Hematopoietic multipotent progenitor cell treated with erythropoietin and hydrocortisone succinate and interleukin-3 and kit ligand, for 17 days (in vitro differentiated cells): ENCODE results near the gene FDX2.
A peak's percentile ranks its signal among the peaks of the same experiment; 100 is the strongest.
"Not testable (repeated sequence)": the region's sequence is repeated elsewhere in the genome, so short reads cannot be mapped to it uniquely, and the experiment has no call there.

Experiments used
- DNase-seq: peaks from one replicate; pipeline ENCODE4 v3.0.0-alpha.2; 2015; ENCODE audit warnings: low spot score

FDX2 gene

DNA sequence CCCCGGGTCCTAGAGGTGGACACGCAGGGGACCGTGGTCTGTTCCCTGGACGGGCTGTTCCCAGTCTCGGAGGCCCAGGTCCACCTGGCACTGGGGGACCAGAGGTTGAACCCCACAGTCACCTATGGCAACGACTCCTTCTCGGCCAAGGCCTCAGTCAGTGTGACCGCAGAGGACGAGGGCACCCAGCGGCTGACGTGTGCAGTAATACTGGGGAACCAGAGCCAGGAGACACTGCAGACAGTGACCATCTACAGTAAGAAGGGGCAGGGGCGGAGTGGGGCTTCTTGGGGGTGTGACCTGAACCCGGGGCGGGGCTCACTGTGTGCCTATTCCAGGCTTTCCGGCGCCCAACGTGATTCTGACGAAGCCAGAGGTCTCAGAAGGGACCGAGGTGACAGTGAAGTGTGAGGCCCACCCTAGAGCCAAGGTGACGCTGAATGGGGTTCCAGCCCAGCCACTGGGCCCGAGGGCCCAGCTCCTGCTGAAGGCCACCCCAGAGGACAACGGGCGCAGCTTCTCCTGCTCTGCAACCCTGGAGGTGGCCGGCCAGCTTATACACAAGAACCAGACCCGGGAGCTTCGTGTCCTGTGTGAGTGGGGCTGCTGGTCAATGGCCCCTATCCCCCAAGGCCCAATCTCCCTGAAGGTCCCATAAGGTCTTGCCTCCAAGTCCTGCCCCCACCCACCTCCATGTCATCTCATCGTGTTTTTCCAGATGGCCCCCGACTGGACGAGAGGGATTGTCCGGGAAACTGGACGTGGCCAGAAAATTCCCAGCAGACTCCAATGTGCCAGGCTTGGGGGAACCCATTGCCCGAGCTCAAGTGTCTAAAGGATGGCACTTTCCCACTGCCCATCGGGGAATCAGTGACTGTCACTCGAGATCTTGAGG, 31.5 kb downstream of the FDX2 start:
- DNase-seq = no peak

DNA sequence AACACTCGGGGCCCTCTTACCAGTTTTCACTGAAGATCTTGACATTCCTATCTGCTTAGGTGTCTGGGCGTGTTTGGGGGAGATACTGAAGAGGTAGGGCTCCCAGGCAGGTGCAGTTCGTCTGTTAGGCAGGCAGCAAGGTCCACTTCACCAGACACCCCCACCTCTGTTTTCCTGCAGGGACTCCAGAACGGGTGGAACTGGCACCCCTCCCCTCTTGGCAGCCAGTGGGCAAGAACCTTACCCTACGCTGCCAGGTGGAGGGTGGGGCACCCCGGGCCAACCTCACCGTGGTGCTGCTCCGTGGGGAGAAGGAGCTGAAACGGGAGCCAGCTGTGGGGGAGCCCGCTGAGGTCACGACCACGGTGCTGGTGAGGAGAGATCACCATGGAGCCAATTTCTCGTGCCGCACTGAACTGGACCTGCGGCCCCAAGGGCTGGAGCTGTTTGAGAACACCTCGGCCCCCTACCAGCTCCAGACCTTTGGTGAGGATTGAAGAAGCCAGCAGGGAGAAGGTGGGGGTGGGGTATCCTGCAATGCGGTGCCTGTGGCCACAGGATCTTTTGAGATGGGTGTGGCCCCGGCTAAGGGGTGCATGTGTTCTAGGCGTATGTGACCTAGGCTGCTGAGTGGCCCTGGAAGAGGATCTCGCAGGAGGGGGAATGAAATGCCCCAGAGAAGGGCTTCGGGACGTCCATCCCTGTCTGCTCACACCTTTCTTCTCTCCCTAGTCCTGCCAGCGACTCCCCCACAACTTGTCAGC, 32.3 kb downstream of the FDX2 start:
- DNase-seq = no peak

DNA sequence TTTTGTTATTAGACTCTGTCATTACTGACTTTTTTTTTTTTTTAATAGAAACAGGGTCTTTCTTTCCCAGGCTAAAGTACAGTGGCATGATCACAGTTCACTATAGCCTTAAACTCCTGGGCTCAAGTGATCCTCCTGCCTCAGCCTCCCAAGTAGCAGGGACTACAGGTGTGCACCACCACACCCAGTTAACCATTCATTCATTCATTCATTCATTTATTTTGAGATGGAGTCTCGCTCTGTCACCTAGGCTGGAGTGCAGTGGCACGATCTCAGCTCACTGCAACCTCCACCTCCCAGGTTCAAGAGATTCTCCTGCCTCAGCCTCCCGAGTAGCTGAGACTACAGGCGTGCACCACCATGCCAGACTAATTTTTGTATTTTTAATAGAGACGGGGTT, 33.8 kb downstream of the FDX2 start:
- not testable (repeated sequence) for DNase-seq

DNA sequence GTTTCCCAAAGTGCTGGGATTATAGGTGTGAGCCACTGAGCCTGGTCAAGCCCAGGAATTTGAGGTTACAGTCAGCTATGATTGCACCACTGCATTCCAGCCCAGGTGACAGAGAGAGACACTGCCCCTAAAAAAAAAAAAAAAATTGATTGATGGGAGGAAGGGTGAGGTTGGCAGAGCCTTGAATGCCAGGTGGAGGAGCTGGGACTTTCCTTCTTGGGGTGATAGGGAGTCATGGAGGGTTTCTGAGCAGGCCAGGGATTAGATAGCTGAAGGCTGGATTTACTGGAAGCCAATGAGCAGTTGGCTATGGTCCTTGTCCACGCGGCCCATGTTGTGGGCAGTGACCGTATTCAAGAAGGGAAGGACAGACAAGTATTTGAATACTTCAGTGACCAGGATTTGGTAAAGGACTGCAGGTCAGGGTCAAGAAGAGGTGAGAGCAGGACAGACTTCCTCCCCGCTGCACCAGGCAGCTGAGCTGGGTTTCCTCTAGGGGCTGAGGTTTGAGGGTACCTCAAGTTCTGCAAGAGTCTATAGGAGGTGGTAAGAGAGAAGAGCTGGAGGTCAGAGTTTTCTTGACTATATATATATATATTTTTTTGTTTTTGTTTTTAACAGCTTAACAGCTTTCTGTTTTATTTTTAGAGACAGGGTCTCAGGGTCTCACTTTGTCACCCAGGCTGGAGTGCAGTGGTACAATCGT, 35.9 kb downstream of the FDX2 start:
- no peak for DNase-seq

DNA sequence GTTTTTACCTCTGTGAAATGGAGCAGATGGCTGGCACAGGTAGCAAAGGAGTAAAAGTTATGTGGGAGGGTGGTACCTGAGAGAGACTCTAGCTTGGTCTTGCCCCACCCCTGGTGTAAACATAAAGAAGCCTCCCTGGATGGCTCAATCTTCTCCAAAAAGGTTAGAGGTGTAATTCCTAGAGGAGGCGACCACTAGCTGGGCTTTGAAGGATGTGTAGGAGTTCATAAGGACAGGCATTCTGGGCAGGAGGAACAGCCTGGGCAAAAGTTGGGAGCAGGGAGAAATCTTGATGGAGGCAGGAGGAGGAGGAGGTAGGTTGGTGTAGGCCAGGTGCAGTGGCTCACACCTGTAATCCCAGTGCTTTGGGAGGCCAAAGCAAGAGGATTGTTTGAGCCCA, 36.9 kb downstream of the FDX2 start:
- DNase-seq = no peak

DNA sequence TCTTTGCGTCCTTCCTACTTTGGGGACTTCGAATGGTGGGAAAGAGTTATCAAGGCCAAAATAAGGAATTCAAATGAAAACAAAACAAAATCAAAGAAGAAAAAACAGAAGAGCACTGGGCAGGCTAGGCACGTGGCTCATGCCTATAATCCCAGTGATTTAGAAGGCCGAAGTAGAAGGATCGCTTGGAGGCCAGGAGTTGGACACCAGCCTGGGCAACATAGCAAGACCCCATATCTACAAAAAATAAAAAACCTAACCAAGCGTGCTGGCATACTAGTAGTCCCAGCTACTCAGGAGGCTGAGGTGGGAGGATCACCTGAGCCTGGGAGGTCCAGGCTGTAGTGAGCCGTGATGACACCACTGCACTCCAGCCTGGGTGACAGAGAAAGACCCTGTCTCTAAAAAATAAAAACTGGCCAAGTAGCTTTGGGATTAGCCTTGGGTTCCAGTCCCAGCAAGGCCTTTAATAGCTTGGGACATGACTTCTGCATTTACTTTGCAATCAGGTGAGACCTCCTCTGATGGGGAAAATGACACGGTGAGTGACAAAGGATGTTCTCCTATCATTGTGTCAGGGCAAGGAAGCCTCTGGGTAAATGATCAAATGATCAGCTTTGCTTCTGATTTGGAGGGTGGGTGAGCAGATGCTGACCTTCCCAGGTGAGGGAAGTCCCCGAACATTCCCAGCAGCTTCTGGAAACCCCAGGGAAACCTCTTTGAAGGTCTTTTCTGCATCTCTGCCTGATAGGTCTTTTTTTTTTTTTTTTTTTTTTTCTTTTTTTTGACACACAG, 37.8 kb downstream of the FDX2 start:
- no peak for DNase-seq

DNA sequence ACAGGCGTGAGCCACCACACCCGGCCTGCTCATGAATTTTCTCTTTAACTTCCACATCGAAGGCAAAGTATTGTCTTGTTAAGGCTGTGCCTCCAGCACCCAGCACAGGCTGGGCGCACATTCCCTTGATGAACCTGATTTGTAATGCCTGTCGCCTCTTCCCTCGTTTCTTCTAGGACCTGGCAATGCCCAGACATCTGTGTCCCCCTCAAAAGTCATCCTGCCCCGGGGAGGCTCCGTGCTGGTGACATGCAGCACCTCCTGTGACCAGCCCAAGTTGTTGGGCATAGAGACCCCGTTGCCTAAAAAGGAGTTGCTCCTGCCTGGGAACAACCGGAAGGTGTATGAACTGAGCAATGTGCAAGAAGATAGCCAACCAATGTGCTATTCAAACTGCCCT, 41.2 kb downstream of the FDX2 start:
- no peak for DNase-seq

DNA sequence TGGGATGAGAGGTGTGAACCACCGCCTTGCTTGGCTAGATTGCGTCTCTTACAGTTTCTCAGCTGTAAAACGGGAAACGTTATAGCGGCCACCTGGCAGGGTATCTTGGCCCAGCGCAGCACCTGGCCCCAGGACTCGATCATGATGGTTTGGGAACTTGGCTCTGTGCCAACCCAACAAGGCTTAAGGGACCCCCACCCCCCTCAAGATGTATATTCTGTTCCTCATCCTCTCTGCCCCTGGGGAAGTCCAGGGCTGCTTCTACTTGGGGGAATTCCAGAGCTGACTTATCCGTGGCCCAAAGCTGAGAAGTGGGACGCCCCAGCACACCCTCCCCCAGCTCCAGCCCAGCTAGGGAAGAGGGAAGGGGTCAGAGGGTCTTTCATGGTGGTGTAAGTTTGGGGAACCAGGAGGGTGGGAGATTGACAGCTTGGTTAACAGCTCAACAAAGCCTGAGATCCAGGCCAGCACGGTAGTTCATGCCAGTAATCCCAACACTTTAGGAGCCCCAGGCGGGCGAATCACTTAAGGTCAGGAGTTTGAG, 44.2 kb downstream of the FDX2 start:
- no peak for DNase-seq

DNA sequence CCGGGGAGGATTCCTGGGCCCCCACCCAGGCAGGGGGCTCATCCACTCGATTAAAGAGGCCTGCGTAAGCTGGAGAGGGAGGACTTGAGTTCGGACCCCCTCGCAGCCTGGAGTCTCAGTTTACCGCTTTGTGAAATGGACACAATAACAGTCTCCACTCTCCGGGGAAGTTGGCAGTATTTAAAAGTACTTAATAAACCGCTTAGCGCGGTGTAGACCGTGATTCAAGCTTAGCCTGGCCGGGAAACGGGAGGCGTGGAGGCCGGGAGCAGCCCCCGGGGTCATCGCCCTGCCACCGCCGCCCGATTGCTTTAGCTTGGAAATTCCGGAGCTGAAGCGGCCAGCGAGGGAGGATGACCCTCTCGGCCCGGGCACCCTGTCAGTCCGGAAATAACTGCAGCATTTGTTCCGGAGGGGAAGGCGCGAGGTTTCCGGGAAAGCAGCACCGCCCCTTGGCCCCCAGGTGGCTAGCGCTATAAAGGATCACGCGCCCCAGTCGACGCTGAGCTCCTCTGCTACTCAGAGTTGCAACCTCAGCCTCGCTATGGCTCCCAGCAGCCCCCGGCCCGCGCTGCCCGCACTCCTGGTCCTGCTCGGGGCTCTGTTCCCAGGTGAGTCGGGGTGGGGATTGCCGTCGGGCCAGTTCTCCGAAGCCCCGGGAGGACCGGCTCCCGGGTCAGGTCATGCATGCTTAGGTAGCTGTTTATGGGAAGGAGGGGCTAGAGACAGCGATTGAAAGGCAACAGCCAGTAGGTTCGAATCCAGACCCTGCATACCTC, 45.0 kb downstream of the FDX2 start, which contains the start of gene ICAM1:
TSS of gene ICAM1 (plus strand) at position 505 of the 779 bp plus-strand sequence. CDS start at position 545, 40 bp downstream.
- no peak for DNase-seq

DNA sequence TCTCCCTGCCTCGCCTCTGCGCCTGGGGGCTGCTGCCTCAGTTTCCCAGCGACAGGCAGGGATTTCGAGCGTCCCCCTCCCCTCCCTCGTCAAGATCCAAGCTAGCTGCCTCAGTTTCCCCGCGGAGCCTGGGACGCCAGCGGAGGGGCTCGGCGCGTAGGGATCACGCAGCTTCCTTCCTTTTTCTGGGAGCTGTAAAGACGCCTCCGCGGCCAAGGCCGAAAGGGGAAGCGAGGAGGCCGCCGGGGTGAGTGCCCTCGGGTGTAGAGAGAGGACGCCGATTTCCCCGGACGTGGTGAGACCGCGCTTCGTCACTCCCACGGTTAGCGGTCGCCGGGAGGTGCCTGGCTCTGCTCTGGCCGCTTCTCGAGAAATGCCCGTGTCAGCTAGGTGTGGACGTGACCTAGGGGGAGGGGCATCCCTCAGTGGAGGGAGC, 45.6 kb downstream of the FDX2 start:
- no peak for DNase-seq

DNA sequence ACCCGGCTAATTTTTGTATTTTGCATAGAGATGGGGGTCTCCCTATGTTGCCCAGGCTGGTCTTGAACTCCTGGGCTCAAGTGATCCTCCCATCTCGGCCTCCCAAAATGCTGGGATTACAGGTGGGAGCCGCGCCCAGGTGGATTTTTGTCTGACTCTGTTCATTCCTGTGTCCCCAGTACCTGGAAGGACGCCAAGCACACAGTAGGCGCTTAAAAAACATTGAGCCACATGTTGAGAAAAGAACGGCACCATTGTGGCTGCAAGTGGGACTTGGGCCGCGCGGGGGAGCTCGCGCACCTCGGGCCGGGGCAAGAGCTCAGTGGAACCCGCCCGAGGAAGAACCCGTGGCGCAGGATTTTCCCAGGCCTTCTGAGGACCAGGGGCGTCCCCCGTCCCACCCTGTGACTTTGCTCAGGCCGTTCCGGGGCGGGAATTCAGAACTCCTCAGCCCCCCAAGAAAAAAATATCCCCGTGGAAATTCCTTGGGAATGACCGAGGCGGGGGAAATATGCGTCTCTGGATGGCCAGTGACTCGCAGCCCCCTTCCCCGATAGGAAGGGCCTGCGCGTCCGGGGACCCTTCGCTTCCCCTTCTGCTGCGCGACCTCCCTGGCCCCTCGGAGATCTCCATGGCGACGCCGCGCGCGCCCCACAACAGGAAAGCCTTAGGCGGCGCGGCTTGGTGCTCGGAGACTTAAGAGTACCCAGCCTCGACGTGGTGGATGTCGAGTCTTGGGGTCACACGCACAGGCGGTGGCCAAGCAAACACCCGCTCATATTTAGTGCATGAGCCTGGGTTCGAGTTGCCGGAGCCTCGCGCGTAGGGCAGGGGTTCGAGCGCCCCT, 46.3 kb downstream of the FDX2 start:
- peak; percentile 87 for DNase-seq

DNA sequence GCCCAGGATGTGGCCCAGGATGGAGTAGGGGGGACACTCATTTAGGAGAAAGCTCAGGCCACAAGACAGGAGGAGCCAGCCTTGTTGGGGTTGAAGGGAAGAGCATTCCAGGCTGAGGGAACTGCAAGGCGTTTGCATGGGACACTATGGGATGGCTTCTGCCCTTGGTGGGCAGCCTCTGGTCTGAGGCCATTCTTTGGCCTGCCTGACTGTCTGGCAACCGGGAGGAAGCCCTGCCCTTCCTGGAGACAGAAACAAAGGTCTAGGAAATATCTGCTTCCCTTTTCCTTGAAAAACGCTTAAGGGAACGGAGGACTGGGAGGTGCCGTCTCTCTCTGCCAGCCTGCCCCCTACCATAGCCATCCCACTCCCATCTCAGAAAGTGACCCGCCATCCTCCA, 47.7 kb downstream of the FDX2 start:
- DNase-seq = no peak

DNA sequence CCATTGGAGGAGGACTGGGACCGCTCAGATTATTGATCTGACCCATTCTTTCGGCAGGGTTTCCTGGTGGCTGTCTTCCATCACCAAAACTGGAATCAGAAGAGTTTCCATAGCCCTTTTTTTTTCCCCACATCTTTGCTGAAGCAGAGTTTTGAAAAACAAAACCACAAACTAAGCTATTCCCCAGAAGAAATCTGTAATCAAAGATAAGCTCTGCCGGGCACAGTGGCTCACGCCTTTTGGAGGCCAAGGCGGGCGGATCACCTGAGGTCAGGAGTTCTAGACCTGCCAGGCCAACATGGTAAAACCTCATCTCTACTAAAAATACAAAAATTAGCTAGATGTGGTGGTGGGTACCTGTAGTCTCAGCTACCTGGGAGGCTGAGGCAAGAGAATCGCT, 49.1 kb downstream of the FDX2 start:
- no peak for DNase-seq

DNA sequence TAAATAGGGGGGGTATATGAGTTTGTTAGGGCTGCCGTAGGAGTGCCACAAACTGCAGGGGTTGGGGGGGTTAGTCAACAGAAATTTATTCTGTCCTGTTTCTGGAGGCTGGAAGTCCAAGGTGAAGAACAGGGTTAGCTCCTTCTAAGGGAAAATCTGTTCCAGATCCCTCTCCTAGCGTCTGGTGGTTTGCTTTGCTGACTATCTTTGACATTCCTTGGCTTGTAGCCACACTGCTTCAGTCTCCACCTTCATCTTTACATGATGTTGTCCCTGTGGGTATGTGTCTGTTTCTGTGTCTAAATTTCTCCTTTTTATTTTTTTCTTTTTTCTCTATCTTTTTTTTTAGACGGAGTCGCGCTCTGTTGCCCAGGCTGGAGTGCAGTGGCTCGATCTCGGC, 53.0 kb downstream of the FDX2 start:
- DNase-seq = no peak

DNA sequence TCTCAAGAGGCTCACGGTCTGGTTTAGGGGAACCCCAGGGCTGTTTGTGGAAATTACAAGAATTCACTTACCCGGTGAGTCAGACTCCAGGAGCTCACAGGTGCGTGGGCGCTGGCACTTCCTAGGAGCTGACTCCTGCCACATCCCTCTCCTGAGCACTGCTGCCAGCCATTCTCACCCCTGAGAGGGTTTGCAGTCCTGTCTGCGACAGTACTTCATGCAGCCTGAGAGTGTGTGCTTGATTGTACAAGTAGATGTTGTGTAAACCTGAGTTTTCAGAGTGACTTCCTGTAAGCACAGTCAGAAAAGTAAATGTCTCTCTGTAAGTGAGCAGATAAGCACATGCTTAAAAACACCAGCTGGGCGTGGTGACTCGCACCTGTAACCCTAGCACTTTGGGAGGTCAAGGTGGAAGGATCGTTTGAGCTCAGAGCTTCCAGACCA, 55.7 kb downstream of the FDX2 start:
- DNase-seq = no peak
